ENCODE measurements around the gene NHLRC2. TPM values are rescaled to one million over a fixed set of nuclear protein-coding genes. Genes with fewer than 3 reads are reported as not detected.
A peak's percentile ranks its signal among the peaks of the same experiment; 100 is the strongest.

NHLRC2 gene
- total and polyA plus RNA-seq, 10 of the 15 experiments (the other 5 are each of a cell fraction or from before 2014, with no cell fraction given), result 1.9 to 31.3 (median 15.9) TPM

- TF ChIP-seq, protein P1, sequence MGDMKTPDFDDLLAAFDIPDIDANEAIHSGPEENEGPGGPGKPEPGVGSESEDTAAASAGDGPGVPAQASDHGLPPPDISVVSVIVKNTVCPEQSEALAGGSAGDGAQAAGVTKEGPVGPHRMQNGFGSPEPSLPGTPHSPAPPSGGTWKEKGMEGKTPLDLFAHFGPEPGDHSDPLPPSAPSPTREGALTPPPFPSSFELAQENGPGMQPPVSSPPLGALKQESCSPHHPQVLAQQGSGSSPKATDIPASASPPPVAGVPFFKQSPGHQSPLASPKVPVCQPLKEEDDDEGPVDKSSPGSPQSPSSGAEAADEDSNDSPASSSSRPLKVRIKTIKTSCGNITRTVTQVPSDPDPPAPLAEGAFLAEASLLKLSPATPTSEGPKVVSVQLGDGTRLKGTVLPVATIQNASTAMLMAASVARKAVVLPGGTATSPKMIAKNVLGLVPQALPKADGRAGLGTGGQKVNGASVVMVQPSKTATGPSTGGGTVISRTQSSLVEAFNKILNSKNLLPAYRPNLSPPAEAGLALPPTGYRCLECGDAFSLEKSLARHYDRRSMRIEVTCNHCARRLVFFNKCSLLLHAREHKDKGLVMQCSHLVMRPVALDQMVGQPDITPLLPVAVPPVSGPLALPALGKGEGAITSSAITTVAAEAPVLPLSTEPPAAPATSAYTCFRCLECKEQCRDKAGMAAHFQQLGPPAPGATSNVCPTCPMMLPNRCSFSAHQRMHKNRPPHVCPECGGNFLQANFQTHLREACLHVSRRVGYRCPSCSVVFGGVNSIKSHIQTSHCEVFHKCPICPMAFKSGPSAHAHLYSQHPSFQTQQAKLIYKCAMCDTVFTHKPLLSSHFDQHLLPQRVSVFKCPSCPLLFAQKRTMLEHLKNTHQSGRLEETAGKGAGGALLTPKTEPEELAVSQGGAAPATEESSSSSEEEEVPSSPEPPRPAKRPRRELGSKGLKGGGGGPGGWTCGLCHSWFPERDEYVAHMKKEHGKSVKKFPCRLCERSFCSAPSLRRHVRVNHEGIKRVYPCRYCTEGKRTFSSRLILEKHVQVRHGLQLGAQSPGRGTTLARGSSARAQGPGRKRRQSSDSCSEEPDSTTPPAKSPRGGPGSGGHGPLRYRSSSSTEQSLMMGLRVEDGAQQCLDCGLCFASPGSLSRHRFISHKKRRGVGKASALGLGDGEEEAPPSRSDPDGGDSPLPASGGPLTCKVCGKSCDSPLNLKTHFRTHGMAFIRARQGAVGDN (IDR thresholded peaks at IDR 0.05), result peak; percentile 10; the same call in 1 of the 2 replicates
- TF ChIP-seq ZNF207 (IDR thresholded peaks at IDR 0.05; ENCODE audit: borderline replicate concordance) (peak; percentile 38; the same call in 1 of the 2 replicates), DPF2 (IDR thresholded peaks at IDR 0.05) (peak; percentile 8; the same call in 1 of the 2 replicates), RUNX3 (IDR thresholded peaks at IDR 0.05; ENCODE audit: low read length) (peak; percentile 60; the same call in 1 of the 2 replicates), SMARCA5 (IDR thresholded peaks at IDR 0.05) (no peak), RB1 (IDR thresholded peaks at IDR 0.05; ENCODE audit: borderline replicate concordance) (peak; percentile 97), ZNF274 (IDR thresholded peaks at IDR 0.05; ENCODE audit: insufficient read depth, insufficient read length) (no peak), BHLHE40 (IDR thresholded peaks at IDR 0.05; ENCODE audit: borderline replicate concordance in 1 of 2, low read depth in 2 of 2, low read length in 1 of 2) (peak; percentile 36 to 48; a peak in 1 of 4 replicates), HDAC2 (IDR thresholded peaks at IDR 0.05) (no peak), NFYA (IDR thresholded peaks at IDR 0.05; ENCODE audit: borderline replicate concordance, low read depth, low read length) (no peak), IKZF2 (IDR thresholded peaks at IDR 0.05) (peak; percentile 78 to 79), ATF3 (IDR thresholded peaks at IDR 0.05; ENCODE audit: borderline replicate concordance, extremely low read depth, low read depth, low read length) (no peak), HDGF (IDR thresholded peaks at IDR 0.05) (no peak), BCL11A (IDR thresholded peaks at IDR 0.05; ENCODE audit: low read depth, low read length) (0 out of 2 replicates have a peak, but pooled peaks have one; percentile 17), EGR1 (IDR thresholded peaks at IDR 0.05; ENCODE audit: borderline replicate concordance in 1 of 2, low read depth in 2 of 2, low read length in 2 of 2) (no peak), PAX5 (IDR thresholded peaks at IDR 0.05; ENCODE audit: borderline replicate concordance, low read depth, low read length) (no peak), PAX8 (IDR thresholded peaks at IDR 0.05) (no peak), IRF4 (IDR thresholded peaks at IDR 0.05; ENCODE audit: low read depth, low read length) (peak; percentile 72)
- TF ChIP-seq, protein P2, sequence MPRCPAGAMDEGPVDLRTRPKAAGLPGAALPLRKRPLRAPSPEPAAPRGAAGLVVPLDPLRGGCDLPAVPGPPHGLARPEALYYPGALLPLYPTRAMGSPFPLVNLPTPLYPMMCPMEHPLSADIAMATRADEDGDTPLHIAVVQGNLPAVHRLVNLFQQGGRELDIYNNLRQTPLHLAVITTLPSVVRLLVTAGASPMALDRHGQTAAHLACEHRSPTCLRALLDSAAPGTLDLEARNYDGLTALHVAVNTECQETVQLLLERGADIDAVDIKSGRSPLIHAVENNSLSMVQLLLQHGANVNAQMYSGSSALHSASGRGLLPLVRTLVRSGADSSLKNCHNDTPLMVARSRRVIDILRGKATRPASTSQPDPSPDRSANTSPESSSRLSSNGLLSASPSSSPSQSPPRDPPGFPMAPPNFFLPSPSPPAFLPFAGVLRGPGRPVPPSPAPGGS (IDR thresholded peaks at IDR 0.05; ENCODE audit: borderline replicate concordance, insufficient read depth, low read depth, low read length, poor library complexity, severe bottlenecking), result no peak
- TF ChIP-seq, protein P3, sequence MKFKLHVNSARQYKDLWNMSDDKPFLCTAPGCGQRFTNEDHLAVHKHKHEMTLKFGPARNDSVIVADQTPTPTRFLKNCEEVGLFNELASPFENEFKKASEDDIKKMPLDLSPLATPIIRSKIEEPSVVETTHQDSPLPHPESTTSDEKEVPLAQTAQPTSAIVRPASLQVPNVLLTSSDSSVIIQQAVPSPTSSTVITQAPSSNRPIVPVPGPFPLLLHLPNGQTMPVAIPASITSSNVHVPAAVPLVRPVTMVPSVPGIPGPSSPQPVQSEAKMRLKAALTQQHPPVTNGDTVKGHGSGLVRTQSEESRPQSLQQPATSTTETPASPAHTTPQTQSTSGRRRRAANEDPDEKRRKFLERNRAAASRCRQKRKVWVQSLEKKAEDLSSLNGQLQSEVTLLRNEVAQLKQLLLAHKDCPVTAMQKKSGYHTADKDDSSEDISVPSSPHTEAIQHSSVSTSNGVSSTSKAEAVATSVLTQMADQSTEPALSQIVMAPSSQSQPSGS (IDR thresholded peaks at IDR 0.05; ENCODE audit: low read length), result 0 out of 2 replicates have a peak, but pooled peaks have one; percentile 16
- TF ChIP-seq, protein P4, sequence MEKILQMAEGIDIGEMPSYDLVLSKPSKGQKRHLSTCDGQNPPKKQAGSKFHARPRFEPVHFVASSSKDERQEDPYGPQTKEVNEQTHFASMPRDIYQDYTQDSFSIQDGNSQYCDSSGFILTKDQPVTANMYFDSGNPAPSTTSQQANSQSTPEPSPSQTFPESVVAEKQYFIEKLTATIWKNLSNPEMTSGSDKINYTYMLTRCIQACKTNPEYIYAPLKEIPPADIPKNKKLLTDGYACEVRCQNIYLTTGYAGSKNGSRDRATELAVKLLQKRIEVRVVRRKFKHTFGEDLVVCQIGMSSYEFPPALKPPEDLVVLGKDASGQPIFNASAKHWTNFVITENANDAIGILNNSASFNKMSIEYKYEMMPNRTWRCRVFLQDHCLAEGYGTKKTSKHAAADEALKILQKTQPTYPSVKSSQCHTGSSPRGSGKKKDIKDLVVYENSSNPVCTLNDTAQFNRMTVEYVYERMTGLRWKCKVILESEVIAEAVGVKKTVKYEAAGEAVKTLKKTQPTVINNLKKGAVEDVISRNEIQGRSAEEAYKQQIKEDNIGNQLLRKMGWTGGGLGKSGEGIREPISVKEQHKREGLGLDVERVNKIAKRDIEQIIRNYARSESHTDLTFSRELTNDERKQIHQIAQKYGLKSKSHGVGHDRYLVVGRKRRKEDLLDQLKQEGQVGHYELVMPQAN (conservative IDR thresholded peaks at IDR 0.05), result peak; percentile 63; the same call in 1 of the 2 replicates
Observed at GRCh38 chr10:113854013-113854760, at the start of gene NHLRC2, which contains the start of gene DCLRE1A (continued).
